GM19463 (cell line): ENCODE results near the gene MTOR.
"Not testable (repeated sequence)": the region's sequence is repeated elsewhere in the genome, so short reads cannot be mapped to it uniquely, and the experiment has no call there.

Experiments
- ATAC-seq: cut with Tn5 transposase; IDR thresholded peaks from one replicate; pipeline ENCODE4 v1.9.1; 2021; ENCODE audit warnings: mild to moderate bottlenecking, moderate library complexity; ENCODE audit not compliant: unreplicated experiment

The MTOR gene

DNA sequence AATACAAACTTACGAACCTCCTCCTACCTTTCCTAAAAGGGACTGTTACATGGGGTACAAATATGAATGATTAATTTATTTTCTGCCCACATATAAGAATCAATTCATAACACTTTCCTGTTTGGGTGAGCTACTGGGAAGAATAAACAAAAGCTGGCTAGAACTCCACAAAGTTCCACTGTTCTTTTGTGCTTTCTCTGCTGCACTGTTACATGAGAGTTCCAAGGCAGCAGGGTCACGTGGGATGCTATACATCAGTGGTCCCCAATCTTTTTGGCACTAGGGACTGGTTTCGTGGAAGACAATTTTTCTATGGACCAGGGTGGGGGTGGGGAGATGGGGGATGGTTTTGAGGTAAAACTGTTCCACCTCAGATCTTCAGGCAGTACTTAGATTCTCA lies 75.4 kb downstream of the MTOR start:
- no peak for ATAC-seq

DNA sequence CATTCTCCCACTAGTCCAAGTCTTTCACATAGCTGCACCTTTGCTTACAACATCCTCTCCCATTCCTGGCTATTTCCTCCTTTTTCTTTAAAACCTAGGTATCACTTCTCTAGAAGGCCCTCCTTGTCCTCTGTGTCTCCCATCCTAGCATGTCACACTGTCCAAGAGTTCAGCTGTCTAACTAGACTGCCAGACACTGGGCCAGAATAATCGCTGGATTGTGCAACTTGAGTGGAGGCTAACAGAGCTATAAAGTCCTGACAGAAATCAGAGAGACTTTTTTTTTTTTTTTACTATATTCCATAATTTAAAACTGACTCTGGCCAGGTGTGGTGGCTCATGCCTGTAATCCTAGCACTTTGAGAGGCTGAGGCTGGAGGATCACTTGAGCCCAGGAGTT lies 77.4 kb downstream of the MTOR start:
- no peak for ATAC-seq

- ATAC-seq = no peak
Observed at GRCh38 chr1:11182884-11183283, 79.5 kb downstream of the MTOR start.

DNA sequence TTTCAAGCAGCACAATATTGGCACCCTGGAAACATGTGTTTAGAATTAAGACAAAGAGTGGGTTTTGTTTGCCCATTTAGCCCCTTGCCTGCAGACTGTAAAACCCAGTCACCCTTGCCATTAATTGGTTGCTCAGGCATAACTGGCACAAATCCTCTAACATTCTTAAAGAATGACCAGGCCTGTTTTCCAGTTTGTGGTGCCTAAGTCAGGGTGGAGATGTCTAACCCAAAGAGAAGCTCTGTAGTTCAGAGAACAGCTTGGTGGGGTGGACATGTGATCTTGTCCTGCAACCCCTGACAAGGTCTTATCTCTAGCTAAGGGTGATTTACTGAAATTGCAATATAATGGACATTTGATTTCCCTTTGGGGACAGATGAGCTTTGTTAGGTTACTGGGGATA lies 82.0 kb downstream of the MTOR start:
- ATAC-seq = no peak

- not testable (repeated sequence) for ATAC-seq
Observed at GRCh38 chr1:11179749-11180148, 82.6 kb downstream of the MTOR start.

DNA sequence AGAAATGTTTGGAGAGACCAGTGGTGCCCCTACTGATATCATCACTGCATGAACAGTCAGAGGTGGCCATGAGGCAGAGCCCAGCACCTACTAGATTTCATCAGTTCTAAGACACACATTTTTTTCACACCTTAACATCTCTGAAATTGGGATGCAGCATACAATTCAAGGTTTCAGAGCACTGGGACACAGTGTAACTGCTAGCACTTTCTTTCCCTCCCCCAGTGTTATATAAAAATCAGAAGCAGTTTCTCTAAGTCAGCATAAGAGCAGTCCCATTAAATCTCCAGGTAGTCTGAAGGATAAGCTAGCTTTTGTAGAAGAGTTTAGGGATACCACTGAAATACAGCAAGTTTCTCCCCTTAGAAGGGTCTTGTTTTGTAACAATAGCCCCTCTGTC lies 83.2 kb downstream of the MTOR start:
- ATAC-seq = no peak

DNA sequence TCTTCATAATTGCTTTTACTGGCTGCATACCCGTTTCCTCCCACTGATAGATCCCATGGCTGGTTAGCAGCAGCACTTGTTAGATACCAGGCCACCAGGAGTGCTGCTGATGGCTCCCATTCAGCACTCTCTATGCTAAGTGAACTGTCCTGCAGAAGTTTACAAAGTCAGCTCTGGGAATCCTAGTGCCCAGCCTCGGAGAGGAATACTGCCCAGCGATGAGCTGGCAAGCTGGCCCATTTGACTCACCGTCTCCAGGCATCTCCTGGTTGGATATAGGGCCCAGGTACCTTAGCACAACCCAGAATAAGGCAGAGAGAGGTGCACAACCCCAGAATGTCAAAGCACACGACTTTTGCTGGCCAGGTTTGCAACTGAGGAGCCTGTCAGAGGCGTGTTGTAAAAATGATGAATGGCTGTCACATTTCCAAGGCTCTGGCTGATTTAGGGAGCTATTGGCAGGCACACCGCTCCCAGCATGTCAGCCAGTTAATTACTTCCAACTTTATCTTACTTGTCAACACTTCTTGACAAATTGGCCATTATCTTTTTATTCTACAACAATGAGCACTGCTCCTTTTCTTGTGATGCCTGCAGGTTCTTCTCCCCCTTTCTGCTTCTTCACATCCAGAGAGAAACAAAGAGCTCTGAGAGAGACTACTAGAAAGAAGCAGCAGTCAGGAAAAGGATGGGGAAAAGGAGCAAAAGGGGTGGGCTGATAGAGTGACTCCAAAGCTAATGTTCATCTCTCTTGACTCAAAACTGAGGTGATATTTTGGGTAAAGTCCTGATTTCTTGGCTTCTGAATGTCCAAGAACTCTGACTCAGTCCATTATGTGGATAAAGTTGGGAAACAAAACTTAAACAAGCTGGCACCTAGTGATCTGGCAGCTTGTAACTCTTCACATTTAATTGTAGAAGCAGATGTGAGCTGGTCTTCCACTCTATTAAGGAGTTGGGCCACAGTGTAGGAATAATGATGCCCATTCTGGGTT lies 84.0 kb downstream of the MTOR start:
- ATAC-seq = no peak

GRCh38 chr1:11176081-11176706 lies 86.2 kb downstream of the MTOR start:
- ATAC-seq = no peak

DNA sequence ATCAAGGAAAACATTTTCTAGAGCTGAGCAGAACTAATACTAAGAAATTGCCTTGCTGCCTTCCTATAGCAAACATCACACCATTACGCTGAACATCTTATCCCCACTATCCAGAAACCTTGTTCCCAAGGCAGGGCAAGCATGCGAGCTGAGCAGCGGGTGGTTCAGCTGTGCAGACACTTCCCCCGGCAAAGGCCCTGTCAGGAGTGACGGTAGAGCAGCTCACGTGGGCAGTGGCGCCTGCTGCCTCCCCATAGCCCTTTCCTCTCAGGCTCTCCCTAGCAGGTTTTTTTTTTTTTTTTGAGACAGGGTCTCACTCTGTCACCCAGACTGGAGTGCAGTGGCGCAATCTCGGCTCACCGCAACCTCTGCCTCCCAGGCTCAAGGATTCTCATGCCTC lies 86.9 kb downstream of the MTOR start:
- no peak for ATAC-seq

GRCh38 chr1:11174261-11174942 lies 87.9 kb downstream of the MTOR start:
- ATAC-seq = no peak

GRCh38 chr1:11170102-11170501 lies 92.2 kb downstream of the MTOR start:
- ATAC-seq = no peak

DNA sequence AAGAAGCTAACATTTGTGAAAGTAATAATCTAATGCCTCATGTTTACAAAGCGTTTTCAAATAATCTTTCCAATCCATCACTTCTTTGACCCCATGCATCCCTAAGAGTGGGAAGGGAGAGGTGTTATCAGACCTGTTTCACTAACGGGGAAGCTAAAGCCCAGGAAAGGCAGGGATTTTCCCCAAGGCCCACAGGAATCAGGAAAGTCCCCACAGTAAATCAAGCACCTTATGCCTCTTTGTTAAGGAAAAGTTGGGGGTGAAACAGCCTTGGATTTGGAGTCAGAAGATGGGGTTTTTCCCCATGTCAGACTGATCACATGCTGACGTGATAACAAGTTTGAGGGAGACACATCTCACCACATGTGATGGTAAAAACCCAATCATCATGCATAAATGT lies 93.1 kb downstream of the MTOR start:
- no peak for ATAC-seq

- no peak for ATAC-seq
Observed at GRCh38 chr1:11168731-11169130, 93.6 kb downstream of the MTOR start.

DNA sequence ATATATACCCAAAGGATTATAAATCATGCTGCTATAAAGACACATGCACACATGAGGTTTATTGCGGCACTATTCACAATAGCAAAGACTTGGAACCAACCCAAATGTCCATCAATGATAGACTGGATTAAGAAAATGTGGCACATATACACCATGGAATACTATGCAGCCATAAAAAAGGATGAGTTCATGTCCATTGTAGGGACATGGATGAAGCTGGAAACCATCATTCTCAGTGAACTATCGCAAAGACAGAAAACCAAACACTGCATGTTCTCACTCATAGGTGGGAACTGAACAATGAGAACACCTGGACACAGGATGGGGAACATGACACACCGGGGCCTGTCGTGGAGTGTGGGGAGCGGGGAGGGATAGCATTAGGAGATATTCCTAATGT lies 95.6 kb downstream of the MTOR start:
- ATAC-seq = not testable (repeated sequence)

DNA sequence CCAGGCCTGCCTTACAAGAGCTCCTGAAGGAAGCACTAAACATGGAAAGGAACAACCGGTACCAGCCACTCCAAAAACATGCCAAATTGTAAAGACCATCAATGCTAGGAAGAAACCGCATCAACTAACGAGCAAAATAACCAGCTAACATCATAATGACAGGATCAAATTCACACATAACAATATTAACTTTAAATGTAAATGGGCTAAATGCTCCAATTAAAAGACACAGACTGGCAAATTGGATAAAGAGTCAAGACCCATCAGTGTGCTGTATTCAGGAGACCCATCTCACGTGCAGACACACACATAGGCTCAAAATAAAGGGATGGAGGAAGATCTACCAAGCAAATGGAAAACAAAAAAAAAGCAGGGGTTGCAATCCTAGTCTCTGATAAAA lies 99.6 kb downstream of the MTOR start:
- ATAC-seq = not testable (repeated sequence)

DNA sequence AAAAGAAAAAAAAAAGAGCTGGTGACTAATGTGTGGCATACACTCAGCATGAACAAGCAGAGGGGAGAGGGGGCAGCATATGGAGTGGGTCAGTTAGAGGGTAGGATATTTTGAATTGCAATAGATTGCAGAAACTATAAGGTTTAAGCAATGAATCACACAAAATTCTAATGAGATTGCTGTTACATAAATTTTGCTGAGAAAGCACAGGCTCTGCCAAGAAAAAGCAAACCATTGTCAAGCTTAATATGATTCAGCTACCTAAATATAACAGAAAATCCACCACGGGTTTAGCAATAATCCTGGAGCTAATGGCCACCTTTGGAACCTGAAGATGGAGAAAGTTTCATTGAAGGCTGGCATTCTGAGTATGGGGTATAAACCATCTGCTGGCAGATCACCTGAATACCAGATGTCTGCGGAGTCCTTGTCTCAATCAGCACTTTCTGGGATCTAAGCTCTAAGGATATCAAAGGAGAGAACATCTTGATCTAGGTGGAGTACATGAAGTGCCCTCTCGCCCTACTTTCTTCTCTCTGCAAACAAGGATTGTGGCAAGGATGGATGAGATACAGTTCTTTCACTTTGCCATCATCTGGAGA lies 103.5 kb downstream of the MTOR start:
- ATAC-seq = no peak

- ATAC-seq = no peak
Observed at GRCh38 chr1:11158291-11158690, 104.1 kb downstream of the MTOR start.

DNA sequence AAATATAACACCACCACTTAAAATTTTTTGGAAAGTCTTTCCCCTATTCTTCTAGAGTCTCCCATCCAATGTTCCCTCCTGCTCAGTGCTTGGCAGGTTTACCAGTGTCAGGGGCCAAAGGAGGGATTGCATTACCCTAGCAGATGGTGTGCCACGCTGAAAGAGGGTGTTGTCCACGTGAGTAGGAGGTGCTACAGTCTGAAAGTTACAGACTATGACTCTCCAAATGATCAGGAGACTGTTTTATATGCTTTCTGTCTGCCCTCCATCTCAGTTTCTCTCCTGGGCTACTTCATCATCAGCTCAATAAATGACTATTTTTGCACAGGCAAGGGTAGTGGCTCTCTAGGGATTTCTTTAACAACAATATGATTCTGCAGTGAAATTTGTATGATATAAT lies 104.5 kb downstream of the MTOR start:
- ATAC-seq = no peak

DNA sequence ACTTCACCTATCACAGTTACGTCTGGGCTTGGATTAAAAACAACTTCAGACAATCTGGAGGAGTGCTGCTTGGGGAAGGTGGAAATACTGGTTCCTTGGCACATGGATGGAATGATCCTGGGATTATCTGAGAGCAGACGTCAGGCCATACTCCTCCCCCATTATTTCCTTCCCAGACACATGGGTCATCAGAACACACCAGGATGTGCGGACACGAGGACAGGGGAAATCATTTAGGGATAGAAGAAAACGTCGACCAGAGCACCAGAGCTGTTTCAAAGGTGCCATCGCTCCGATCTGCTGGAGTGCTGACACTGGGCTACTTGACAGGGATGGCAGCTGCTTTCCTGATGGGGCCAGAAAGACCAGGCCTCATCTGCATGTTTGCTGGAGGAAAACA lies 105.0 kb downstream of the MTOR start:
- ATAC-seq = no peak

DNA sequence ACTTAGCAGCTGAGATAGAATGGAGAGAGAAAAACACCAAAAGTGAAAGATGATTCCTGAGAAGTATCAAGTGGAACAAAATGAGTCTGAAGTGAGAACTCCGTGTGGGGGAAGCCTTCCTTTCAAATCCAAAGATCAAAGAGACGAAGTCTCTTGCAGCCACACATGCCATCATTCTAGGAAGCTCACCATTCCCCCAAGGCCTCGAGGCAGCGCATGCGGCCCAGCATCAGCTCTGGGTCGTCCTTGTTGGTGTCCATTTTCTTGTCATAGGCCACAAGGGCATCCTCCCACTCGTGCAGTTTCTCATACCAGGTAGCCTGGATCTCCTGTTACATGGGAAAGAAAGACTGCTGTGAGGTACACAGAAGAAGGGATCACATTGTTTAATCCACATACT lies 105.4 kb downstream of the MTOR start:
- ATAC-seq = no peak

GRCh38 chr1:11156441-11156840 lies 105.9 kb downstream of the MTOR start:
- ATAC-seq = no peak
